Measurements from ENCODE around the gene RALGPS1. TPM values are rescaled to one million over a fixed set of nuclear protein-coding genes. Genes with fewer than 3 reads are reported as not detected.

The RALGPS1 gene
- total RNA-seq, 4 donors from 2014 or later: 27.3 to 42.1 (median 39.1) TPM

GRCh38 chr9:127112735-127113161 lies 198.2 kb downstream of the RALGPS1 start:
- intact Hi-C loops (cut with DNase I): no loop called here
- Histone ChIP-seq H3K36me3 (no peaks in the 10 kb centered on the region), H3K27ac (no peak overlapping the region), H3K4me3 (replicated peaks in 1 of 3) (no peak overlapping the region), H3K4me1 (peaks cover 13 to 15% of the 10 kb centered on the region in 2 donors), H3K9me3 (no peaks in the 10 kb centered on the region), H3K27me3 (no peaks in the 10 kb centered on the region)
- WGBS, 2 donors: 70 to 75% methylated on average over 3 of the region's 3 CpGs
- TF ChIP-seq POLR2A (IDR thresholded peaks at IDR 0.05) (no peak), CTCF (IDR thresholded peaks at IDR 0.05) (no peak)
- DNase-seq: peak; percentile 65 to 78

- H3K9me3 ChIP-seq: no peaks in the 10 kb centered on the region
- no peaks in the 10 kb centered on the region for H3K36me3 ChIP-seq
- no peak overlapping the region for H3K27ac ChIP-seq
- no peak for DNase-seq
- intact Hi-C loops (cut with DNase I): no loop called here
- H3K4me3 ChIP-seq (replicated peaks in 1 of 3): no peak overlapping the region
- 72 to 81% methylated on average over 9 to 10 of the region's 10 CpGs for WGBS, 2 donors
- H3K27me3 ChIP-seq: no peaks in the 10 kb centered on the region
- peaks cover 13 to 16% of the 10 kb centered on the region in 2 donors for H3K4me1 ChIP-seq
- no peak for TF ChIP-seq CTCF (IDR thresholded peaks at IDR 0.05)
- TF ChIP-seq POLR2A (IDR thresholded peaks at IDR 0.05): no peak
Measured at GRCh38 chr9:127113191-127113972, 198.8 kb downstream of the RALGPS1 start.

GRCh38 chr9:127114606-127115005 lies 200.0 kb downstream of the RALGPS1 start:
- Histone ChIP-seq H3K27me3 (no peaks in the 10 kb centered on the region), H3K27ac (no peak overlapping the region), H3K4me3 (replicated peaks in 1 of 3) (no peak overlapping the region), H3K4me1 (peaks cover 14 to 23% of the 10 kb centered on the region in 2 donors), H3K36me3 (no peaks in the 10 kb centered on the region), H3K9me3 (no peaks in the 10 kb centered on the region)
- TF ChIP-seq CTCF (IDR thresholded peaks at IDR 0.05): no peak
- intact Hi-C loops (cut with DNase I): no loop called here
- no peak for DNase-seq
- 96% methylated on average over 4 to 5 of the region's 5 CpGs for WGBS, 2 donors

- TF ChIP-seq POLR2A (IDR thresholded peaks at IDR 0.05): no peak
- no peak for TF ChIP-seq CTCF (IDR thresholded peaks at IDR 0.05)
- H3K36me3 ChIP-seq: no peaks in the 10 kb centered on the region
- H3K4me3 ChIP-seq (replicated peaks in 1 of 3): no peak overlapping the region
- 82 to 83% methylated on average over 5 to 6 of the region's 6 CpGs for WGBS, 2 donors
- no peaks in the 10 kb centered on the region for H3K27me3 ChIP-seq
- no peak for DNase-seq
- no peak overlapping the region for H3K27ac ChIP-seq
- H3K9me3 ChIP-seq: no peaks in the 10 kb centered on the region
- H3K4me1 ChIP-seq: peaks cover 15 to 36% of the 10 kb centered on the region in 2 donors
- intact Hi-C loops (cut with DNase I): no loop called here
Measured at GRCh38 chr9:127116088-127116726, 201.6 kb downstream of the RALGPS1 start.

GRCh38 chr9:127116957-127117356 lies 202.4 kb downstream of the RALGPS1 start:
- H3K4me3 ChIP-seq (replicated peaks in 1 of 3): no peak overlapping the region
- no peak overlapping the region for H3K27ac ChIP-seq
- TF ChIP-seq POLR2A (IDR thresholded peaks at IDR 0.05) (no peak), CTCF (IDR thresholded peaks at IDR 0.05) (no peak)
- H3K27me3 ChIP-seq: no peaks in the 10 kb centered on the region
- no peak for DNase-seq
- 70 to 82% methylated on average over 2 of the region's 2 CpGs for WGBS, 2 donors
- intact Hi-C loops (cut with DNase I): no loop called here
- H3K4me1 ChIP-seq: peaks cover 16 to 43% of the 10 kb centered on the region in 2 donors
- no peaks in the 10 kb centered on the region for H3K36me3 ChIP-seq
- no peaks in the 10 kb centered on the region for H3K9me3 ChIP-seq
